MCF 10A (cell line): ENCODE measurements around the gene MROH2A. TPM values are rescaled to one million over a fixed set of nuclear protein-coding genes. Genes with fewer than 3 reads are reported as not detected.

ENCODE experiments used
- BruUV-seq: library from RNA; stranded (reverse); fragments of 400-500 nt; replicated peaks from 2 replicates; lab custom pipeline; 2021; lab: Mats Ljungman, UMichigan
- CTCF ChIA-PET: fragments of 300-600 bp; sonication (Branson Sonifier 250); formaldehyde crosslinking; extraction: SDS; loops from one replicate; lab custom pipeline; 2021; ENCODE audit warnings: antibody characterized with exemption, inconsistent platforms; lab: Yijun Ruan, JAX
- POLR2A ChIA-PET: fragments of 300-600, 350-650 bp; sonication (Branson Sonifier 250); formaldehyde crosslinking; extraction: SDS; loops from one replicate; lab custom pipeline; 2020; ENCODE audit warnings: antibody characterized with exemption, inconsistent platforms; lab: Yijun Ruan, JAX
- DNase-seq: peaks from one replicate; pipeline ENCODE4 v3.0.0-alpha.2; 2018; ENCODE audit not compliant: unreplicated experiment
- H3K27ac Mint-ChIP-seq: one replicate; pipeline ENCODE4 v1.8.0; 2022; ENCODE audit warnings: mild to moderate bottlenecking, low read depth, mixed read lengths; ENCODE audit not compliant: unreplicated experiment
- H3K27me3 Mint-ChIP-seq: one replicate; pipeline ENCODE4 v1.8.0; 2022; ENCODE audit warnings: mixed read lengths; ENCODE audit not compliant: insufficient read depth, unreplicated experiment
- H3K36me3 Mint-ChIP-seq: one replicate; pipeline ENCODE4 v1.8.0; 2022; ENCODE audit warnings: mild to moderate bottlenecking, moderate library complexity, mixed read lengths; ENCODE audit not compliant: insufficient read depth, unreplicated experiment
- H3K4me1 Mint-ChIP-seq: one replicate; pipeline ENCODE4 v1.8.0; 2022; ENCODE audit warnings: mixed read lengths; ENCODE audit not compliant: insufficient read depth, unreplicated experiment
- H3K4me3 Mint-ChIP-seq: one replicate; pipeline ENCODE4 v1.8.0; 2022; ENCODE audit warnings: mild to moderate bottlenecking, moderate library complexity, mixed read lengths; ENCODE audit not compliant: unreplicated experiment
- H3K9me3 Mint-ChIP-seq: one replicate; pipeline ENCODE4 v1.8.0; 2022; ENCODE audit warnings: mixed read lengths; ENCODE audit not compliant: unreplicated experiment
- CTCF ChIP-seq: fragments of 200-600 bp; IDR thresholded peaks from one replicate; pipeline ENCODE4 v1.8.0; 2022; ENCODE audit warnings: antibody characterized with exemption, mild to moderate bottlenecking; ENCODE audit not compliant: unreplicated experiment
- intact Hi-C: fragments of 100-400 bp; cut with micrococcal nuclease; formaldehyde crosslinking; loops from 2 replicates; pipeline ENCODE4 v1.14.1; 2022
- total RNA-seq: library from RNA; stranded (reverse); gene quantifications from 2 replicates; pipeline ENCODE4 v1.2.3, GENCODE V29; 2022

MROH2A gene
- total RNA-seq, 1 experiment from 2014 or later, result not detected

- no peak for DNase-seq
- Mint-ChIP-seq H3K4me1 (peaks cover 15% of the 10 kb centered on the region), H3K36me3 (no peaks in the 10 kb centered on the region), H3K4me3 (no peak overlapping the region), H3K27me3 (no peaks in the 10 kb centered on the region), H3K27ac (no peak overlapping the region), H3K9me3 (no peaks in the 10 kb centered on the region)
- ChIA-PET POLR2A (interaction anchor here (0.7 to 1.3 kb wide), 2 partner anchors 12 to 1981 kb away, joined by 3 read pairs; no protein-coding TSS in a partner anchor), CTCF (no interaction called here)
- no peak for TF ChIP-seq CTCF
- BruUV-seq, result no TSS peak
- intact Hi-C loops, result no loop called here
Measured at GRCh38 chr2:233764761-233765160, 13.4 kb upstream of the MROH2A start.

GRCh38 chr2:233766416-233766815, 11.7 kb upstream of the MROH2A start:
- H3K4me3 Mint-ChIP-seq, result no peak overlapping the region
- no peak for TF ChIP-seq CTCF
- no peaks in the 10 kb centered on the region for H3K36me3 Mint-ChIP-seq
- intact Hi-C loops, result no loop called here
- POLR2A ChIA-PET, result no interaction called here
- CTCF ChIA-PET, result no interaction called here
- peaks cover 15% of the 10 kb centered on the region for H3K4me1 Mint-ChIP-seq
- DNase-seq, result no peak
- no TSS peak for BruUV-seq
- H3K9me3 Mint-ChIP-seq, result no peaks in the 10 kb centered on the region
- no peaks in the 10 kb centered on the region for H3K27me3 Mint-ChIP-seq
- H3K27ac Mint-ChIP-seq, result no peak overlapping the region

GRCh38 chr2:233768076-233768475, 10.1 kb upstream of the MROH2A start:
- no peak for TF ChIP-seq CTCF
- Mint-ChIP-seq H3K4me3 (no peak overlapping the region), H3K27ac (no peak overlapping the region), H3K27me3 (no peaks in the 10 kb centered on the region), H3K9me3 (no peaks in the 10 kb centered on the region), H3K36me3 (no peaks in the 10 kb centered on the region), H3K4me1 (peaks cover 15% of the 10 kb centered on the region)
- BruUV-seq, result no TSS peak
- intact Hi-C loops, result no loop called here
- DNase-seq, result no peak
- ChIA-PET POLR2A (no interaction called here), CTCF (no interaction called here)

GRCh38 chr2:233769260-233769659, 8.9 kb upstream of the MROH2A start:
- POLR2A ChIA-PET, result interaction anchor here (1.3 kb wide), 1 partner anchor 8 kb away, joined by 4 read pairs; no protein-coding TSS in a partner anchor
- intact Hi-C loops, result no loop called here

More at GRCh38 chr2:233769260-233769659, 8.9 kb upstream of the MROH2A start:
- H3K9me3 Mint-ChIP-seq, result no peaks in the 10 kb centered on the region
- BruUV-seq, result no TSS peak
- peaks cover 5% of the 10 kb centered on the region for H3K4me1 Mint-ChIP-seq
- H3K4me3 Mint-ChIP-seq, result no peak overlapping the region
- DNase-seq, result no peak
- H3K36me3 Mint-ChIP-seq, result no peaks in the 10 kb centered on the region
- TF ChIP-seq CTCF, result no peak
- CTCF ChIA-PET, result interaction anchor here (0.6 kb wide), 1 partner anchor 372 kb away, joined by 3 read pairs; no protein-coding TSS in a partner anchor
- no peaks in the 10 kb centered on the region for H3K27me3 Mint-ChIP-seq
- H3K27ac Mint-ChIP-seq, result no peak overlapping the region
